ENCODE results near the gene GLIPR1. TPM values are rescaled to one million over a fixed set of nuclear protein-coding genes. Genes with fewer than 3 reads are reported as not detected.
"Not testable (repeated sequence)": the region's sequence is repeated elsewhere in the genome, so short reads cannot be mapped to it uniquely, and the experiment has no call there.

The GLIPR1 gene
- total RNA-seq, 2 donors from 2014 or later, result 4.3 to 12.5 TPM

DNA sequence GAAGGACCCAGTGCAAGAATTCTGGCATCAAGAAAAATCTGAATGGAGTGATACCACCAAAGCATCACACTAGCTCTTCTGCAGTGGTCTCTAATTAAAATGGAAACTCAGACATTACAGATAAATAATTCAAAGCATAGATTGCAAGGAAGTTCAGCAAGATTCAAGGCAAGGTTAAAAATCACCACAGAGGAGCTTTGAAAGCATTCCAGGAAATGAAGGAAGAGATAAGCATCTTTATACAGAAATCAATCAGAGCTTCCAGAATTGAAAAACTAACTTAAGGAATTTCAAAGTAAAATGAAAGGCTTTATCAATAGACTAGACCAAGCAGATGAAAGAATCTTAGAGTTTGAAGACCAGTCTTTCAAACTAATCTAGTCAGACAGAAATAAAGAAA is 20.4 kb upstream of the GLIPR1 start:
- no peak for ATAC-seq
- intact Hi-C loops (cut with DNase I, micrococcal nuclease), result no loop called here
- DNase-seq, result no peak

DNA sequence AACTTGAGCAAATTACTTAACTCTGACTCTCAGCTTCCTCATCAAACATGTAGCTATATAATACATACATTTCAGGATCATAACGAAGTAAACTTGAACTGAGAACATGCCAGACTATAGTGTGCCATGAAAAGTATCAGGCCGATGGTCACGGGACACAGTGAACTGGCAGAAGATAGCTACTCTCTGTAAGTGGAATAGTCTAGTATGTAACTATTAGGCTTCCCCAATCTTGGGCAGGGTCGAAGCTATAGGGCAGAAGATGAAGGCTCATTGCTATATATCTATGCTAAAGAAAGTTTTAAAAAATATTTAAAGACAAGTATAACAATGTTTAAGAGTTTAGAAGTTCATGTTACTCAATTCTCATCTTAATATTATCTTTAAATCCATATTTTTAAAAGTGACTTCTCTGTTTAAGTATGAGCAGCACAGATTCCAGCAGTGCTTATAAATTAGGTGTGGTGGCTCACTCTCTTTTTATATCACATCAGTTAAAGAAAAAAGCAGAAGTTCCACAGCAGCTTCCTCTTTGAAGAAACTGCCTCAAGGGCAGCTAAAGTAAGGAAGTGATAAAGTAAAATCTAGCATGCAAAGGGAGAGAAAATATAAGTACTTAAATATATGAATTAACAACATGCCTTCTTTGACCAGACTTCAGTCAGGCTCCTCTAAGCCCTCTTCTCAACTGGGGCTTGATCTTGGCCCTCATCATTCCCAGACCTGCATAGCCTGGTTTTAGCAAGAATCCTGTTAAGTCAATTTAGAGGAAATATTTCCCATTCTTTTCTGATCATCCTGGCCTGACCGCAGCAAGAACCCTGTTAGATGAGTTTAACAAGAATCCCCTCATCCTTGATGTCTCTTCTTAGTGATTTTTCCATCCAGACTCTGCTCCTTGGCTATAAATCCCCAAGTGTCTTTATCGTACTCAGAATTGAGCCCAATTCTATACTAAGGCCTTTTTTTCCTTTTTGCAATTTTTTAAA is 8.4 kb upstream of the GLIPR1 start:
- intact Hi-C loops (cut with DNase I, micrococcal nuclease), result no loop called here
- peak; percentile 46 for ATAC-seq
- no peak for DNase-seq

DNA sequence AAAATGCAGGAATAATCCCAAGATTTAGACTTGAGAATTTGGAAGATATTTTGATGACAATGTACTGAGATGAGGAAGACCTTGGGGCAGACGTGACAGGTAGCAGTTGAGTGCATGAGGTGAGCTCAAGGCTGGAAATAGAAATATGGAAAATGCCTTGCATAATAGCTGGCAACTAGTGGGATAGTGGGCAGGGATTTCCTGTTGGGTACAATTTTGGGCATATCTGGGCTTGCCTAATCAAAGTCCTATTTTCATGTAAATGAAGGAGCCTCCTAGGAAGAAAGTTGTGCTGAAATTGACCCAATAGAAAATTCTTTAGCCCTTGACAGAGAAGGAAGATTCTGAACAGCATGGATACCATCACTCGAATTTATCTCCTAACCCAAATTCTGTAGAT is 6.4 kb upstream of the GLIPR1 start:
- intact Hi-C loops (cut with DNase I, micrococcal nuclease), result no loop called here
- DNase-seq, result no peak
- no peak for ATAC-seq

DNA sequence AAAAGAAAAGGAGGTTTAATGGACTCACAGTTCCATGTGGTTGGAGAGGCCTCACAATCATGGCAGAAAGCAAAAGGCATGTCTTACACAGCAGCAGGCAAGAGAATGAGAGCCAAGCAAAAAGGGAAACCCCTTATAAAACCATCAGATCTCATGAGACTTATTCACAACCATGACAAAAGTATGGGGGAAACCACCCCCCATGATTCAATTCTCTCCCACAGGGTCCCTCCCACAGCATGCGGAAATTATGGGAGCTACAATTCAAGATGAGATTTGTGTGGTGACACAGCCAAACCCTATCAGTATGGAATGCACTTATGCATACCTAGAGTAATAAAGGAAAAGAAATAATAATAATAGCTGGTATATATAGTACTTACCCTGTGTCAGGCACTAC is 4.5 kb upstream of the GLIPR1 start:
- no peak for DNase-seq
- ATAC-seq, result no peak
- intact Hi-C loops (cut with DNase I, micrococcal nuclease), result no loop called here

DNA sequence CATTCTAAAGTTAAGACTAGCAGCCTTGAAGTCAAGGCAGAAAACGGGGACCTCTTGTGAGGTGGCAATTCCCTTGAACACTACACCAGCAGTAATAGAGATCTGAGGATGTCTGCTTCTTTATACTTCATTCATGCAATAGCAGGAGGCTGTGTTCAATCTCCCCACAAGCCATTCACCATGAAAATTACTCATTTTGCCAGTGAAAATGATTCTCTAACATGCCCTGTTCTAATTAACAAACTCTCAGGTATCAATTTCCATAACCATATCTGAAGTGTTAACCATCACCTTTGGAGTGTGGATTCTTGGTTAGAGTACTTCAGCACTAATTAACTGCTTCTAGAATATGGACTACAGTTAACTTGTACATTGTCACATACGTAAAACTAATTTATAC is 3.4 kb upstream of the GLIPR1 start:
- intact Hi-C loops (cut with DNase I, micrococcal nuclease), result no loop called here
- no peak for ATAC-seq
- no peak for DNase-seq

DNA sequence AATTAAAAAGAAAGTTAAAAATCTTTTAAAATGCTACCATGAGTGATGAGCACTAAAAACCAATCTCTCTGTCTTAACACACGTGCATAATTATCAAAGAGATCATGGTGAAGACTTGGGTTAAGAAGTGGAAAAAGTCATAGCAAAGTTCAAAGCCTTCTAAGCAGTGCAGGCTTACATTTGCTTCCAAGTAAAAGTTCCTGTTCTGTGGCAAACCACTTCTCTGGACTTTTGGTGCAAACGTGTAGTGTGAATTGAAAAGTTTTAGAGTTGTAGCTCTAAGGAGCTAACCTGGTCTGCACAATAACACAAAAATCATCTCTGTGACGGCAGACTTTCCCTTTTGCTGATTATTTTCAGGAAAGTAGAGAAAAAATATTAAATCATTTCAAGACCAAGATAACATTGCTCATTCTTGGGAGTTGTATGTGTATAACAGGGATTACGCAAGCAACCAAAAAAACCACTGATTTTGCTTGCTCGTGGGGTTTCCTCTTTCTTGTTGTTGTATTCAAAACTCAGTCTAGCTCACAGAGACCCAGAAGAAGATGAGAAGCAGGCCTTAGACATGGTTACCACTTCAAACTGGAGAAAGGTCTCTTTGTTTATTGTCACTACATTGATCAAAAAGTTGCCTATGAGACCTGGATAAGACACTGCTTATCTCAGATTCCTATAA is 2.3 kb upstream of the GLIPR1 start:
- ATAC-seq, result no peak
- no peak for DNase-seq
- intact Hi-C loops (cut with DNase I, micrococcal nuclease), result no loop called here

DNA sequence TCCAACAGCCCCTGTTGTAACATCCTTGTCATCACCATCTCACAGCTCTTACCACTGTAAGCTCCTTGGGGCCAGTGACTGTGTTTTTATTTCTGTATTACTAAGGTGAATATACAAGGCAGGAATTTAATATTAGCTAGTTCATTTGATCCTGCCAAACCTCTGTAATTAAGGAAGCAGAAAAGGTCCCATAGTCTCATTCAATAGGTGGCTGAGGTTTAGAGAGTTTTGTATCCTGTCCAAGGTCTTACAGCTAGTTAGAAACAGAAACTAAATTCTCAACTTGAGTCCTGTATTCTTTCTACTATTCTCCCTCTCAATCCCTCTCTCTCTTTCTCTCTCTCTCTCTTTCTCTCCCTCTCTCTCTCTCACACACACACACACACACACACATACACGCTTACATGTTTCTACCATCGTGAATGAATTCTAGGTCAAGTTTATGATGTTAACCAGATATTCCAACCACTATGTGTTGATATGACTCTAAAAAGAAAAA is 543 bp upstream of the GLIPR1 start:
- DNase-seq, result no peak
- peak; percentile 26 for ATAC-seq
- intact Hi-C loops (cut with DNase I, micrococcal nuclease), result no loop called here

DNA sequence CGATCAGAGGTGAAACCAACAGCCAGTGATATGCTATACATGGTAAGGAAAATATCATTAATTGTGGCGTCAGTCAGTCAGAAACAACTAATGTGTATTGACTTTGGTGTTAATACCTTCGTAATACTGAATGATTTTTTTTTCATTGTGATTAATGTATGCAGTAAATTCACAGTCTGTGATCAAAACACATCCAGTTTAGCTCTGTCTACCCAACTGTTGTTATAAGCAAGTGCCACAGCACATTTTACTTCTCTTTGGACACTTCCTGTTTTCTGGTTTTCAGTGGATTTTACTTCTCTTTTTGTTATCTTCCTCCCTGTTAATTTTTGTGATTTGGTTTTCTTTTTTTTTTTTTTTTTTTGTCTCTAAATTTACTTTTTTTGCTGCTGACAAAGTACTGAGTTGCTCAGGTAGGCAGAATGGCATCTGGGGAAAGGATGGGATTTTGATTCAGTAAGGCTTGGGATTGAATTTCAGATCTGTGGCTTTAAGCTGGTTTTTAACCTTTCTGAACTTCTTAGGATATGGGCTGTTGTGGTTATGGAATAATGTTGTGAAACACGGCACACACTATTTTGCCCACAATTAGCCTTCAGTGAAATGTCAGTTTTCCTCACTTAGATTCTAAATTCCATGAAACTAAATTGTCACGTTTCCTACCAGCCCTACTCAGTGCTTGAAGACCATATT is 604 bp downstream of the GLIPR1 start:
- DNase-seq (no peak), ATAC-seq (no peak)
- intact Hi-C loops (cut with DNase I, micrococcal nuclease), result no loop called here

DNA sequence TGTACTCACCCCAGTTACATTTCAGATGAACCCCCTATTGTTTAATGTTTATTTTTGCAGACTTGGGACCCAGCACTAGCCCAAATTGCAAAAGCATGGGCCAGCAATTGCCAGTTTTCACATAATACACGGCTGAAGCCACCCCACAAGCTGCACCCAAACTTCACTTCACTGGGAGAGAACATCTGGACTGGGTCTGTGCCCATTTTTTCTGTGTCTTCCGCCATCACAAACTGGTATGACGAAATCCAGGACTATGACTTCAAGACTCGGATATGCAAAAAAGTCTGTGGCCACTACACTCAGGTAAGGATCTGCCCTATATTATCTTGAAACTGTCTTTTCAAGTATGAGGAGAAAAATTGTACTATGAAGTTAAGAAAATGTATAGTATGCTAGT is 1.2 kb downstream of the GLIPR1 start:
- ATAC-seq (no peak), DNase-seq (no peak)
- intact Hi-C loops (cut with DNase I, micrococcal nuclease), result no loop called here

DNA sequence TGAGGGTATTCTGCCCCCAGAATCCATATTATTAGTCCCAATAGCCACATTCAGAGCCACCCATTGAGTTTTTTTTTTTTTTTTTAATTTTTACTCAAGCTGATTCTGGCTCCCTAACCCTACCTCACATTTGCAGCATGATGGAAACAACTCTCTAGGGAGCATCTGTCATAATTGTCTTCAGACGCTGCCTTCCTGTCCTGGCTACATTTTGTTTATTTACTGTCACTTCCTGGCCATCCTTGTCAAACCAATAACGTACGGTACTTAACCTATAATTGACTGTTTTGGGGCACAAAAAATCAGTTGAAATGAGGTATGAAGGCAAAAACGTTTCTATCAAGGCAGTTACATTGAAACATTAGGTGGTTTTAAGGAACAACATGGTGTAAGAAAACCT is 2.1 kb downstream of the GLIPR1 start:
- intact Hi-C loops (cut with DNase I, micrococcal nuclease), result no loop called here
- ATAC-seq (no peak), DNase-seq (no peak)

DNA sequence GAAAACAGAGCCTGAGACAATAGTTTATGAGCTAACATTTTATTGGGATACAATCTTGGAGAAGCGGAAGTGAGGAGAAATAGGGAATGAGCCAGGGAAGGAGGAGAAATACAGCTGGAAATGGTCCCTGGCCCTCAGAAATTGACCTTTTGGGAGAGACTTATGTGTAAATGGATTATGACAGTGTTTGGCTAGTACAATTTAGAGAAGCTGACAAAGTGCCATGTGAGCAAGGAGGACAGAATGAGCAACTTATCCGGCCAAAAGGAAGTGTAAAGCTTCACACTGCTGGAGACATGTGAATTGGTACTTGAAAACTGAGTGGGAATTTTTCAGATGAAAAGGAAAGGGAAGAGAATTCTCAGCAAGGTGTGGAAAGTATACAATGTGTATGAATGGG is 2.9 kb downstream of the GLIPR1 start:
- ATAC-seq (no peak), DNase-seq (no peak)
- intact Hi-C loops (cut with DNase I, micrococcal nuclease), result no loop called here

DNA sequence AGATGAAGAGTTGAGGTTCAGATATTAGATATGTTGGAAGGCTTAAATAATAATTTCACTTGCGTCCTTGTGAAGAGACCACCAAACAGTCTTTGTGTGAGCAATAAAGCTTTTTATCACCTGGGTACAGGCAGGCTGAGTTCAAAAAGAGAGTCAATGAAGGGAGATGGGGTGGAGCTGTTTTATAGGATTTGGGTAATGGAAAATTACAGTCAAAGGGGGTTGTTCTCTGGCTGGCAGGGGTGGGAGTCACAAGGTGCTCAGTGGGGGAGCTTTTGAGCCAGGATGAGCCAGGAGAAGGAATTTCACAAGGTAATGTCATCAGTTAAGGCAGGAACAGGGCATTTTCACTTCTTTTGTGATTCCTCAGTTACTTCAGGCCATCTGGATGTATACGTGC is 3.9 kb downstream of the GLIPR1 start:
- intact Hi-C loops (cut with DNase I, micrococcal nuclease); ATAC-seq; DNase-seq: not testable (repeated sequence)

DNA sequence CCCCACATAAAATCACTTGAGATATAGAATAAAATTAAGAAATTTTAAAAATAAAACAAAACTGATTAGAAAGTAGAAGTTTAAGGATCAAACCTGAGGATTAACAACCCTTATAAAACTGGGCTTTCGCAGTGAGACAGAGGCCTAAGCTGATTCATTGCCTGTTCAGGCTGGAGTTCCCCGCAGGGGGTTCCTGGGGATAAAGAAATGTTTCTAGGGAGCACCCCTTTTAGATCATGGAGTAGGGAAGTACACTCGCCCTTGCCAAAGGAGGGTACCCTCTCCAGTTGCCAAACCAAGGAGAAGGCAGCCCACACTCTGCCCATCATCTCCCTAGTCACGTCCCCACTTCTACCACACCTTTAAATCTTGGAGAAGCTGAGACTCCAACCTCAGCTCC is 6.8 kb downstream of the GLIPR1 start:
- DNase-seq (no peak), ATAC-seq (no peak)
- intact Hi-C loops (cut with DNase I, micrococcal nuclease), result no loop called here

DNA sequence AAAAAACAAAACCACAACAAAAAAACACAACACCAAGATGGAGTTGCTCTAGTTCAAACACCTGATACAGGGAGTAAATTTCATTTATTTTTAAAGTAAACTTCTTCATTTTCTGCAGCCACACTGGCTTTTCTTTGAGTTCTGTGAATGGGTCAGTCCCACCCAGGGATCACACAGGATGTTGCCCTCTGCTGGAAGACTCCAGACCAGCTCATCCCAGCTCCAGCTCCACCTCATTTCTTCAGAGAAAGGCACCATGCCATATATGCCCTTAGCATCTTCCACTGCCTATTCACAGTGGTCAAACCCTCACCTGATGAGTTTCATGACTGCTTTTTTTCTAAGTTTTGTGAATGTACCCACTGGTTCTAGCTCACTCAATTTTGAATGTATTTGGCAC is 8.0 kb downstream of the GLIPR1 start:
- intact Hi-C loops (cut with DNase I, micrococcal nuclease), result no loop called here
- ATAC-seq (peak; percentile 58), DNase-seq (peak in 1 of 2 donors; percentile 25)

DNA sequence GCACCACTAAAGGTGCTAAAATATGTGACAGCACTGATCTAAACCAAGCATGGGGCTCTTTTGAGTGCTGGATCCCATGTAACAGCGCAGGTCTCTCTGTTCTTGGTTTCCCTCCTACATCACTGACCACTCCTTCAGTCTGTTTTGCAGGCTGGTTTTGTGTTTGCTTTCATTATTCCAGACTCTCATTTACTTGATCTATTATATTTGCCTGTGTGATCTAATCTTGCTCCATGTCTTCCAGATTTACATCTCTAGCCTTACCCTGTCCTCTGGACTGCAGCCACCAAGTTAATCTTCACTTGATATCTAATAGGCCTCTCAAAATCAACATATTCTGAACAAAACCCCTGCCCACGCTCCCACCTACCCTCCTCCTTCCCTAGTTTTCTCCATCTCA is 8.6 kb downstream of the GLIPR1 start:
- ATAC-seq (no peak), DNase-seq (no peak)
- intact Hi-C loops (cut with DNase I, micrococcal nuclease), result no loop called here

DNA sequence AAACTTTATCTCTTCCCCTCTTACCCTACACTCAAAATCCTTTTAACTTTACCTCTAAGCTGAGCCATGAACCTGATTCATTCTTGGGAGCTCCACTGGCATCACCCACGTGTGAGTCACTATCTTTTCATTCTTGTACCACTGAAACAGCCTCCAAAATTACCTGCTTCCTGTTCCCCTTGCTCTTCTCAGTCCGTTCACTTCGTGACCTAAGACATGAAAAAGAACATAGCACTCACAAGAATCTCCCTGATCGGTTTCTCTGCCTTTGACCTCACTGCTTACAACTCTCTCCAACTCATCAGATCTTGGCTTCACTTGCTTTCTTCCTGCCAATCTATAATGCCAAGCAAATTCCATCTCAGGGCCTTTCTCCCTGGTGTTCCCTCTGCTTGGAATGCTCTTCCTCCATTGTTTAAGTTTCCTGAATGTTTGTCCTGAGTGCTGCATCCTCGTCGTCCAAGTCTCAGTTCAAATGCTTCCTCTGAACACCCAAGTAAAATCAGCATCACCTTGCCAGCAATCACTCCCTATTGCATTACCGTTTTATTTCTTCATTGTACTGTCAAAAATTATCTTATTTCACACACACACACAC is 9.2 kb downstream of the GLIPR1 start:
- intact Hi-C loops (cut with DNase I, micrococcal nuclease), result no loop called here

DNA sequence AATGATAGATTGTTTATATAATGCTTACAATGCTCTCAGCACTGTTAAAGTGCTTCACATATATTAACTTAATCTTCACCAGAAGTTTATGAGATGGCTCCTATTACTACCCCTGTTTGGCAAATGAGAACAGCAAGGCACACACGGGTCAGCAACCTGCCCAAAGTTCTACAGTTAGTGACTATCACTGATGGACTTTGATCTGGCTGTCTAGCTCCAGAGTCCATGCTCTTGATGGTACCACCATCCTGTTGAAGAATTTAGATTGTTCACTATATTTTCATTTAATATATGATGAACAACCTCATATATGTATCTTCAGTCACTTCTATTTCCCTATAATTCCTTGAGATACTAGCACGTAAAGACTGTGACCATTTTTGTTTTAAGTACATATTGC is 10.6 kb downstream of the GLIPR1 start:
- intact Hi-C loops (cut with DNase I, micrococcal nuclease), result no loop called here
- DNase-seq, result no peak

More for the DNA sequence above, 9.2 kb downstream of the GLIPR1 start:
- DNase-seq (no peak), ATAC-seq (no peak)

DNA sequence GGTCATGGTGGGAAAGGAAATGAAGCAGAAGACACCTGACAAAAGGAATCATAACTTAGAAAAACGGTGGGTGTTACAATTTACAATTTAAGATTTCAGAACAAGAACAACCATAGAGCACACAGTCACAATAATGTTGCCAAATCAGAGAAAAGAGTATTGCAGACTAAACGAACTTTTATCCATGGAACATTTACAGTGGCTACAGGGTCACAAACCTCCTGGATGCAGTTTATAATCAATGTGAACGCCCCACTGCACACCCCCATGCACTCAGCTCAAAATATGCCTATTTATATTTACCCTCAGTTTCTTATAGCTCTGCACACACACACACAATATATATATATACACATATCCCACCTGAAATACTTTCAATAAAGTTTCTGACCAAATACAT is 22.9 kb downstream of the GLIPR1 start:
- no peak for ATAC-seq
- no peak for DNase-seq
- intact Hi-C loops (cut with DNase I, micrococcal nuclease), result loop anchor here in 1 of 2 donors (10.0 kb wide), 1 partner anchor 109 kb away; the partner anchor contains the start of gene GLIPR1L2

More for the DNA sequence above, 10.6 kb downstream of the GLIPR1 start:
- ATAC-seq, result no peak

DNA sequence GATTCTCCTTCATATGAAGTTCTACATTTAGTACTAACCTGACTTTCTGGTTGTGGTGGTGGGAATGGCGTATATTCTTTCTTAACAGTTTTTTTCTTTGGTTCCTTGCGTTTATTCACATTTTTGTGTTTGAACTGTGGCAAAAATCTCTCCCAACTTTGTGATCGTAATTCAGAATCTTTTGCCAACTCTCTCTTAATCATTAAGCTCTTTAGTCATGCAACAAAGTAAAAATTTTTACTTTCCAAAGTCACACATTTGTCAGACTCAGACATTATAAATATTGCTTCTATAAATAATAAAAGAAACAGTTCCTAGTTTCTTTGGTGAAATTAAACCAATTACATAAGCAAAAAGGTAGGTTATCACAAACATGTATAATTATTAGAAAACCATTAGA is 23.3 kb downstream of the GLIPR1 start:
- DNase-seq, result no peak
- intact Hi-C loops (cut with DNase I, micrococcal nuclease), result loop anchor here in 1 of 2 donors (10.0 kb wide), 1 partner anchor 109 kb away; the partner anchor contains the start of gene GLIPR1L2
- no peak for ATAC-seq

All from left colon (tissue), 2 donors.